ENCODE results near the gene ZNF621.
"Not testable (repeated sequence)": the region's sequence is repeated elsewhere in the genome, so short reads cannot be mapped to it uniquely, and the experiment has no call there.

The ZNF621 gene

DNA sequence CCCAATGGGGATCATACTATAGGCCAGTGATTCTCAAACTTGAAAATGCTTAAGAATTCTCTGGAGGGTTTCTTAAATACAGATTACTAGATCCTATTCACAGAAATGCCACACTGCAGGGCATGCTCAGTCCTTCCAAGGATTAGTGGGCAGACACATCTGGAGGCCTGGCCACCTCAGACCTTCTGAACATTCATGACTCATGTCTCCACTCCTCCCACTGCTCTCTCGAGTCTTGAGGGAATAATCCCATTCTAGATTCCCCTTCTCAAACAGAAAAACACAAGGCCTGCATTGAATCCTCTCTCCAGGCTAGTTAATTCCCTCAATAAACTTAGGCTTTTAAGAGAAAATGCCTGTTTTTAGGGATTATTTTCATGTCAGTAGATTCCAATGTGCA lies 22.1 kb downstream of the ZNF621 start:
- Histone ChIP-seq H3K9me2 (replicated peaks; ENCODE audit: low read depth, low read length) (no peaks in the 10 kb centered on the region), H3K4me1 (ENCODE audit: insufficient read depth, low read length, poor library complexity, severe bottlenecking) (no peaks in the 10 kb centered on the region), H3K4me2 (ENCODE audit: low read depth, low read length, poor library complexity, severe bottlenecking) (no peak overlapping the region), H3K9ac (ENCODE audit: low read depth, low read length, poor library complexity, severe bottlenecking) (no peak overlapping the region), H3K9me3 (ENCODE audit: insufficient read depth, low read depth, low read length) (no peaks in the 10 kb centered on the region), H3K4me3 (ENCODE audit: low read length, poor library complexity, severe bottlenecking) (no peak overlapping the region), H2AFZ (ENCODE audit: low read length) (no peak overlapping the region), H3K36me3 (ENCODE audit: insufficient read depth, low read length) (no peaks in the 10 kb centered on the region), H4K20me1 (ENCODE audit: insufficient read depth, low read length, poor library complexity, severe bottlenecking) (no peaks in the 10 kb centered on the region), H3K27me3 (ENCODE audit: insufficient read depth, low read length, poor library complexity, severe bottlenecking) (no peaks in the 10 kb centered on the region), H3K79me2 (ENCODE audit: insufficient read depth, low read length) (no peaks in the 10 kb centered on the region), H3F3A (ENCODE audit: low read depth) (no peaks in the 10 kb centered on the region)
- TF ChIP-seq EZH2phosphoT487 (IDR thresholded peaks at IDR 0.05; ENCODE audit: borderline replicate concordance), result no peak
- TF ChIP-seq, protein P1, sequence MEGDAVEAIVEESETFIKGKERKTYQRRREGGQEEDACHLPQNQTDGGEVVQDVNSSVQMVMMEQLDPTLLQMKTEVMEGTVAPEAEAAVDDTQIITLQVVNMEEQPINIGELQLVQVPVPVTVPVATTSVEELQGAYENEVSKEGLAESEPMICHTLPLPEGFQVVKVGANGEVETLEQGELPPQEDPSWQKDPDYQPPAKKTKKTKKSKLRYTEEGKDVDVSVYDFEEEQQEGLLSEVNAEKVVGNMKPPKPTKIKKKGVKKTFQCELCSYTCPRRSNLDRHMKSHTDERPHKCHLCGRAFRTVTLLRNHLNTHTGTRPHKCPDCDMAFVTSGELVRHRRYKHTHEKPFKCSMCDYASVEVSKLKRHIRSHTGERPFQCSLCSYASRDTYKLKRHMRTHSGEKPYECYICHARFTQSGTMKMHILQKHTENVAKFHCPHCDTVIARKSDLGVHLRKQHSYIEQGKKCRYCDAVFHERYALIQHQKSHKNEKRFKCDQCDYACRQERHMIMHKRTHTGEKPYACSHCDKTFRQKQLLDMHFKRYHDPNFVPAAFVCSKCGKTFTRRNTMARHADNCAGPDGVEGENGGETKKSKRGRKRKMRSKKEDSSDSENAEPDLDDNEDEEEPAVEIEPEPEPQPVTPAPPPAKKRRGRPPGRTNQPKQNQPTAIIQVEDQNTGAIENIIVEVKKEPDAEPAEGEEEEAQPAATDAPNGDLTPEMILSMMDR (conservative IDR thresholded peaks at IDR 0.05; ENCODE audit: low read length), result no peak

DNA sequence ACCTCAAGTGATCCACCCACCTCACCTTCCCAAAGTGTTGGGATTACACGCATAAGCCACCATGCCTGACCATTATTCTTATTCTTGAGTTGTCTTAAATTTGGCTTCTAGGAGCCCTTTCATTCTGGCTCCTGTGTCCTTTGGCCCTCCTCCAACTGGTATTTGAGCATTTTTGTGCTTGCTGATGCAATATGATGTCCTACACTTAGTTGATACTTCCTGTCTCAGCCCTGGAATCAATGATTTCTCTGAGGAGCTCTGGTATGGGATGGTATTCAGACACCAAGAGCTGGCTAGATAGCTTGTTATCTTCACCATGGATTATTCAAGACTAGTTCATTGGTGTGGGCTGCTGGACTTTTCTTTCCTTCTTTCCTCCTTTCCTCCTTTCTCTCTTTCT lies 25.4 kb downstream of the ZNF621 start:
- H3K4me1 ChIP-seq (ENCODE audit: insufficient read depth, low read length, poor library complexity, severe bottlenecking), result no peaks in the 10 kb centered on the region

DNA sequence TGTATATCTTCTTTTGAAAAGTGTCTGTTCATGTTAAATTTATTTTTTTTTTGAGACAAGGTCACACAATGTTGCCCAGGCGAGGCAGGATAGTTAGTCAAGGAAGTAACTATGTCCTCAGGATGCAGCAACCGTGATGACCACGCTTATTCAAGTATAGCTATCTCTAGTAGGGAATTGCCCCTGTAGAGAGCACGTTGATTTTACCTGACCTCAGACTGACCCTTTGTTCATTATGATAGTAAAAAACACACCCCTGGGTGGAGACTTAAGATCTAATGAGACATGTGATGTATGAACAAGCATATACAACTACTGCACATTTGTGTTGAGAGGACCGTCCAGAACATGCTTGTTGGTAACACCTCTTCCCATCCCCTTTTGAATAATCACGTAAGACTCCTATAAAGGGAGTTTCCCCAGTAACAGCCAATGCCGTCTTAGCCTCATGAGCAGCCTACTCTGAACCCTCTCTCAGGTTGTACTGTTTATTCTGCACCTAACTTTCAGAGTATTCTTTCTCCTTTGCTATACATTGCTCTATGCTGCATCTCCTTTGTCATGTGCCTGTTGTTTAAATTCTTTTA lies 32.9 kb downstream of the ZNF621 start:
- Histone ChIP-seq H3K79me2 (ENCODE audit: insufficient read depth, low read length) (no peaks in the 10 kb centered on the region), H3K9ac (ENCODE audit: low read depth, low read length, poor library complexity, severe bottlenecking) (no peak overlapping the region), H3K9me3 (ENCODE audit: insufficient read depth, low read depth, low read length) (no peaks in the 10 kb centered on the region), H2AFZ (ENCODE audit: low read length) (no peak overlapping the region), H3K27me3 (ENCODE audit: insufficient read depth, low read length, poor library complexity, severe bottlenecking) (no peaks in the 10 kb centered on the region), H3F3A (ENCODE audit: low read depth) (no peaks in the 10 kb centered on the region), H4K20me1 (ENCODE audit: insufficient read depth, low read length, poor library complexity, severe bottlenecking) (no peaks in the 10 kb centered on the region), H3K36me3 (ENCODE audit: insufficient read depth, low read length) (no peaks in the 10 kb centered on the region), H3K4me3 (ENCODE audit: low read length, poor library complexity, severe bottlenecking) (no peak overlapping the region), H3K4me2 (ENCODE audit: low read depth, low read length, poor library complexity, severe bottlenecking) (no peak overlapping the region), H3K4me1 (ENCODE audit: insufficient read depth, low read length, poor library complexity, severe bottlenecking) (no peaks in the 10 kb centered on the region), H3K9me2 (replicated peaks; ENCODE audit: low read depth, low read length) (no peaks in the 10 kb centered on the region)
- TF ChIP-seq, protein P1 (conservative IDR thresholded peaks at IDR 0.05; ENCODE audit: low read length), result no peak
- no peak for TF ChIP-seq EZH2phosphoT487 (IDR thresholded peaks at IDR 0.05; ENCODE audit: borderline replicate concordance)

More for the DNA sequence above, 25.4 kb downstream of the ZNF621 start:
- Histone ChIP-seq H3K4me2 (ENCODE audit: low read depth, low read length, poor library complexity, severe bottlenecking) (no peak overlapping the region), H3K36me3 (ENCODE audit: insufficient read depth, low read length) (no peaks in the 10 kb centered on the region), H3K27me3 (ENCODE audit: insufficient read depth, low read length, poor library complexity, severe bottlenecking) (no peaks in the 10 kb centered on the region), H3K9ac (ENCODE audit: low read depth, low read length, poor library complexity, severe bottlenecking) (no peak overlapping the region), H4K20me1 (ENCODE audit: insufficient read depth, low read length, poor library complexity, severe bottlenecking) (no peaks in the 10 kb centered on the region), H3K9me3 (ENCODE audit: insufficient read depth, low read depth, low read length) (no peaks in the 10 kb centered on the region), H3K79me2 (ENCODE audit: insufficient read depth, low read length) (no peaks in the 10 kb centered on the region), H3K9me2 (replicated peaks; ENCODE audit: low read depth, low read length) (no peaks in the 10 kb centered on the region), H3F3A (ENCODE audit: low read depth) (no peaks in the 10 kb centered on the region), H2AFZ (ENCODE audit: low read length) (no peak overlapping the region), H3K4me3 (ENCODE audit: low read length, poor library complexity, severe bottlenecking) (no peak overlapping the region)
- TF ChIP-seq EZH2phosphoT487 (IDR thresholded peaks at IDR 0.05; ENCODE audit: borderline replicate concordance), result no peak
- TF ChIP-seq, protein P1 (conservative IDR thresholded peaks at IDR 0.05; ENCODE audit: low read length), result no peak

DNA sequence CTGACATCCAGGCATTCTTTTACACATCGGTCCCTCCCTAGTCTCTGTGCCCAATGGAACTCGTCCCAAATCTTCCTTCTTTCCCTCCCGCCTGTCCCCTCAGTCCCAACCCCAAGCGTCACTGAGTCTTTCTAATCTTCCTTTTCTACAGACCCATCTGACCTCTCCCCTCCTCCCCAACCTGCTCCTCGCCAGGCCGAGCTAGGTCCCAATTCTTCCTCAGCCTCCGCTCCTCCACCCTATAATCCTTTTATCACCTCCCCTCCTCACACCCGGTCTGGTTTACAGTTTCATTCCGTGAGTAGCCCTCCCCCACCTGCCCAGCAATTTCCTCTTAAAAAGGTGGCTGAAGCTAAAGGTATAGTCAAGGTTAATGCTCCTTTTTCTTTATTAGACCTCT lies 37.7 kb downstream of the ZNF621 start:
- H3K9me3 ChIP-seq (ENCODE audit: insufficient read depth, low read depth, low read length); H4K20me1 ChIP-seq (ENCODE audit: insufficient read depth, low read length, poor library complexity, severe bottlenecking); H3F3A ChIP-seq (ENCODE audit: low read depth); H3K9ac ChIP-seq (ENCODE audit: low read depth, low read length, poor library complexity, severe bottlenecking); H3K27me3 ChIP-seq (ENCODE audit: insufficient read depth, low read length, poor library complexity, severe bottlenecking); H2AFZ ChIP-seq (ENCODE audit: low read length); H3K4me2 ChIP-seq (ENCODE audit: low read depth, low read length, poor library complexity, severe bottlenecking); H3K4me1 ChIP-seq (ENCODE audit: insufficient read depth, low read length, poor library complexity, severe bottlenecking); H3K9me2 ChIP-seq (replicated peaks; ENCODE audit: low read depth, low read length); H3K4me3 ChIP-seq (ENCODE audit: low read length, poor library complexity, severe bottlenecking); H3K79me2 ChIP-seq (ENCODE audit: insufficient read depth, low read length); H3K36me3 ChIP-seq (ENCODE audit: insufficient read depth, low read length): not testable (repeated sequence)

DNA sequence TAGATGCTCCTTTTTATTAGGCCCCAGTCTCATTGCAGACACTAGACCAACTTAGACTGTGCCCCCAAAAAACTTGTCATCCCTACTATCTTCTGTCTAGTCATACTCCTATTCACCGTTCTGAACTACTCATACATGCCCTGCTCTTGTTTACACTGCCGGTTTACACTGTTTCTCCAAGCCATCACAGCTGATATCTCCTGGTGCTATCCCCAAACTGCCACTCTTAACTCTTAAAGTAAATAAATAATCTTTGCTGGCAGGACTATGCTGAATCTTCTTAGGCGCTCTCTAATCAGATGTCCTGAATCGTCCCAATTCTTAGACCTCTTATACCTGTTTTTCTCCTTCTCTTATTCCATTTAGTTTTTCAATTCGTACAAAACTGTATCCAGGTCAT lies 40.9 kb downstream of the ZNF621 start:
- H3K9ac ChIP-seq (ENCODE audit: low read depth, low read length, poor library complexity, severe bottlenecking); H3K27me3 ChIP-seq (ENCODE audit: insufficient read depth, low read length, poor library complexity, severe bottlenecking); H2AFZ ChIP-seq (ENCODE audit: low read length); H3K9me3 ChIP-seq (ENCODE audit: insufficient read depth, low read depth, low read length); H3K36me3 ChIP-seq (ENCODE audit: insufficient read depth, low read length); H3K4me3 ChIP-seq (ENCODE audit: low read length, poor library complexity, severe bottlenecking); H3K9me2 ChIP-seq (replicated peaks; ENCODE audit: low read depth, low read length); H3K4me1 ChIP-seq (ENCODE audit: insufficient read depth, low read length, poor library complexity, severe bottlenecking); H3K4me2 ChIP-seq (ENCODE audit: low read depth, low read length, poor library complexity, severe bottlenecking); H3F3A ChIP-seq (ENCODE audit: low read depth); H3K79me2 ChIP-seq (ENCODE audit: insufficient read depth, low read length); H4K20me1 ChIP-seq (ENCODE audit: insufficient read depth, low read length, poor library complexity, severe bottlenecking): not testable (repeated sequence)
